AG04449 (cell line): ENCODE results near the gene SLC17A9.

Experiments
- CTCF ChIA-PET: fragments of 350-600 bp; formaldehyde crosslinking; extraction: SDS; loops from one replicate; lab custom pipeline; 2021; ENCODE audit warnings: antibody characterized with exemption; lab: Yijun Ruan, JAX
- POLR2A ChIA-PET: fragments of 400-600, 350-600 bp; formaldehyde crosslinking; extraction: SDS; loops from one replicate; lab custom pipeline; 2020; ENCODE audit warnings: antibody characterized with exemption, inconsistent platforms; lab: Yijun Ruan, JAX
- DNase-seq: peaks from one replicate; pipeline ENCODE4 v3.0.0-alpha.2; 2010; ENCODE audit warnings: low read depth, low spot score
- H3K4me3 ChIP-seq: 2 replicates; pipeline ENCODE4 v1.5.1; 2011; ENCODE audit warnings: low read depth, mild to moderate bottlenecking, control low read depth, low read length
- CTCF ChIP-seq: IDR thresholded peaks from one replicate; pipeline ENCODE4 v1.5.1; 2011; ENCODE audit warnings: mild to moderate bottlenecking, moderate library complexity, low read length, control low read depth, inconsistent platforms; ENCODE audit not compliant: insufficient read depth; ENCODE audit errors: missing control alignments

The SLC17A9 gene

GRCh38 chr20:62994869-62995281 is 42.4 kb downstream of the SLC17A9 start:
- H3K4me3 ChIP-seq: no peak overlapping the region
- POLR2A ChIA-PET: no interaction called here
- CTCF ChIA-PET: interaction anchor here (0.8 to 1.0 kb wide), 4 partner anchors 9 to 87 kb away, joined by 3 read pairs; no protein-coding TSS in a partner anchor
- DNase-seq: no peak
- no peak for TF ChIP-seq CTCF

GRCh38 chr20:62995481-62995880 is 43.0 kb downstream of the SLC17A9 start:
- POLR2A ChIA-PET: no interaction called here
- CTCF ChIA-PET: interaction anchor here (0.9 to 1.1 kb wide), 2 partner anchors 14 to 23 kb away, joined by 3 read pairs; no protein-coding TSS in a partner anchor
- no peak for DNase-seq
- no peak overlapping the region for H3K4me3 ChIP-seq
- TF ChIP-seq CTCF: no peak

GRCh38 chr20:62995898-62996595 is 43.5 kb downstream of the SLC17A9 start:
- H3K4me3 ChIP-seq: no peak overlapping the region
- DNase-seq: no peak
- CTCF ChIA-PET: interaction anchor here (0.9 to 1.1 kb wide), 2 partner anchors 13 to 24 kb away, joined by 3 read pairs; no protein-coding TSS in a partner anchor
- TF ChIP-seq CTCF: no peak
- POLR2A ChIA-PET: no interaction called here

GRCh38 chr20:62996596-62996982 is 44.1 kb downstream of the SLC17A9 start:
- no peak overlapping the region for H3K4me3 ChIP-seq
- POLR2A ChIA-PET: no interaction called here
- CTCF ChIA-PET: interaction anchor here (1.1 kb wide), 1 partner anchor 13 kb away, joined by 3 read pairs; no protein-coding TSS in a partner anchor
- TF ChIP-seq CTCF: no peak
- DNase-seq: no peak

- POLR2A ChIA-PET: no interaction called here
- DNase-seq: no peak
- TF ChIP-seq CTCF: no peak
- H3K4me3 ChIP-seq: no peak overlapping the region
- CTCF ChIA-PET: no interaction called here
Observed at GRCh38 chr20:62997417-62998035, 45.0 kb downstream of the SLC17A9 start.

GRCh38 chr20:62998449-62998848 is 45.9 kb downstream of the SLC17A9 start:
- no peak for DNase-seq
- H3K4me3 ChIP-seq: no peak overlapping the region
- no peak for TF ChIP-seq CTCF
- POLR2A ChIA-PET: no interaction called here
- CTCF ChIA-PET: no interaction called here
